NB4 (cell line): Measurements from ENCODE around the gene VPS26C.

Experiments used
- DNase-seq: peaks from one replicate; pipeline ENCODE4 v3.0.0; 2010; ENCODE audit warnings: low read depth
- H3K4me3 ChIP-seq: one replicate; pipeline ENCODE4 v1.5.1; 2011; ENCODE audit warnings: mild to moderate bottlenecking, low read depth, low read length, moderate library complexity
- MYC ChIP-seq: IDR thresholded peaks from 2 replicates; pipeline ENCODE4 v1.6.1; 2011; ENCODE audit warnings: low read depth, low read length
- POLR2A ChIP-seq: IDR thresholded peaks from 2 replicates; pipeline ENCODE4 v1.6.1; 2011; ENCODE audit warnings: mild to moderate bottlenecking; ENCODE audit not compliant: insufficient read length; ENCODE audit errors: extremely low read depth
- TF ChIP-seq, protein P1 (sequence below): IDR thresholded peaks from one replicate; pipeline ENCODE4 v1.5.1; 2012; ENCODE audit warnings: low read depth, low read length
- TF ChIP-seq, protein P2 (sequence below): IDR thresholded peaks from 2 replicates; pipeline ENCODE4 v1.6.1; 2011; ENCODE audit warnings: low read depth, low read length

Gene VPS26C

GRCh38 chr21:37257511-37257966, 9.6 kb downstream of the VPS26C start:
- DNase-seq: peak; percentile 76
- peak overlapping the region; percentile 66 for H3K4me3 ChIP-seq
- TF ChIP-seq MYC: no peak
- TF ChIP-seq, protein P1, sequence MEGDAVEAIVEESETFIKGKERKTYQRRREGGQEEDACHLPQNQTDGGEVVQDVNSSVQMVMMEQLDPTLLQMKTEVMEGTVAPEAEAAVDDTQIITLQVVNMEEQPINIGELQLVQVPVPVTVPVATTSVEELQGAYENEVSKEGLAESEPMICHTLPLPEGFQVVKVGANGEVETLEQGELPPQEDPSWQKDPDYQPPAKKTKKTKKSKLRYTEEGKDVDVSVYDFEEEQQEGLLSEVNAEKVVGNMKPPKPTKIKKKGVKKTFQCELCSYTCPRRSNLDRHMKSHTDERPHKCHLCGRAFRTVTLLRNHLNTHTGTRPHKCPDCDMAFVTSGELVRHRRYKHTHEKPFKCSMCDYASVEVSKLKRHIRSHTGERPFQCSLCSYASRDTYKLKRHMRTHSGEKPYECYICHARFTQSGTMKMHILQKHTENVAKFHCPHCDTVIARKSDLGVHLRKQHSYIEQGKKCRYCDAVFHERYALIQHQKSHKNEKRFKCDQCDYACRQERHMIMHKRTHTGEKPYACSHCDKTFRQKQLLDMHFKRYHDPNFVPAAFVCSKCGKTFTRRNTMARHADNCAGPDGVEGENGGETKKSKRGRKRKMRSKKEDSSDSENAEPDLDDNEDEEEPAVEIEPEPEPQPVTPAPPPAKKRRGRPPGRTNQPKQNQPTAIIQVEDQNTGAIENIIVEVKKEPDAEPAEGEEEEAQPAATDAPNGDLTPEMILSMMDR: no peak
- no peak for TF ChIP-seq POLR2A
- TF ChIP-seq, protein P2, sequence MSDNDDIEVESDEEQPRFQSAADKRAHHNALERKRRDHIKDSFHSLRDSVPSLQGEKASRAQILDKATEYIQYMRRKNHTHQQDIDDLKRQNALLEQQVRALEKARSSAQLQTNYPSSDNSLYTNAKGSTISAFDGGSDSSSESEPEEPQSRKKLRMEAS: no peak

DNA sequence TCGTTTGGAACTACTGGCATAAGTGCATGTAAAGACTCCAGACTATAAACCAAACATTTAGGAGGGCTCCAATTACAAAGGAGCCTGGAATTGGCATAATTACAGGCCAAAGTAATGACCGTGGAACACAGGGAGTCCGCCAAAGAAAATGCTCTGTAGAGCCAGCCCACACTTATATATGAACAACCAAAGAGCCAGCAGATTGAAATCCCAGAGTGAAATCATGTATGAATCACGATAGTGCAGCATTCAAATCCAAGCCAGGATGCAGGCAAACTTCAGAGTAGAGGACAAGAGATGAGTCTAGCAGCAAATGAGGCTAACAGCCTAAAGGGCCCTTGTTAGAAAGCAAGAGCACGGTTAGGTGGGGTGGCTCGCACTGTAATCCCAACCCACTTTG, 13.1 kb downstream of the VPS26C start:
- no peak for DNase-seq
- no peak overlapping the region for H3K4me3 ChIP-seq
- TF ChIP-seq, protein P1: no peak
- TF ChIP-seq MYC (no peak), POLR2A (no peak)
- TF ChIP-seq, protein P2: no peak

- H3K4me3 ChIP-seq: peak overlapping the region; percentile 22
- DNase-seq: peak; percentile 86
- TF ChIP-seq, protein P1: no peak
- TF ChIP-seq POLR2A: no peak
- TF ChIP-seq, protein P2: no peak
- no peak for TF ChIP-seq MYC
Observed at GRCh38 chr21:37251294-37251634, 15.9 kb downstream of the VPS26C start.

- H3K4me3 ChIP-seq: no peak overlapping the region
- DNase-seq: no peak
- TF ChIP-seq, protein P2: no peak
- TF ChIP-seq POLR2A (no peak), MYC (no peak)
- TF ChIP-seq, protein P1: no peak
Observed at GRCh38 chr21:37249112-37249904, 17.8 kb downstream of the VPS26C start.

- H3K4me3 ChIP-seq: no peak overlapping the region
- DNase-seq: no peak
- TF ChIP-seq POLR2A: no peak
- TF ChIP-seq, protein P2: no peak
Observed at GRCh38 chr21:37248298-37248697, 18.8 kb downstream of the VPS26C start.

GRCh38 chr21:37245151-37245550, 22.0 kb downstream of the VPS26C start:
- DNase-seq: no peak
- H3K4me3 ChIP-seq: no peak overlapping the region
- TF ChIP-seq MYC (no peak), POLR2A (no peak)
- TF ChIP-seq, protein P1: no peak
- TF ChIP-seq, protein P2: no peak
